PC-3 (cell line): ENCODE results near the gene NRN1. TPM values are rescaled to one million over a fixed set of nuclear protein-coding genes. Genes with fewer than 3 reads are reported as not detected.
"Not testable (repeated sequence)": the region's sequence is repeated elsewhere in the genome, so short reads cannot be mapped to it uniquely, and the experiment has no call there.

Experiments used
- ATAC-seq: fragments of 200-7000 bp; cut with Tn5 transposase; 2 replicates; pipeline ENCODE4 v1.9.1; 2020; ENCODE audit warnings: mild to moderate bottlenecking, moderate library complexity
- BruUV-seq: library from RNA; stranded (reverse); fragments of 400-500 nt; replicated peaks from 2 replicates; lab custom pipeline; 2021; lab: Mats Ljungman, UMichigan
- CTCF ChIA-PET: fragments of 300-600 bp; sonication (Branson Sonifier 250); formaldehyde crosslinking; loops from one replicate; lab custom pipeline; 2022; ENCODE audit warnings: antibody characterized with exemption; lab: Charles Lee
- POLR2A ChIA-PET: fragments of 300-600 bp; sonication (Branson Sonifier 250); formaldehyde crosslinking; loops from one replicate; lab custom pipeline; 2022; ENCODE audit warnings: antibody characterized with exemption; ENCODE audit not compliant: unreplicated experiment; lab: Charles Lee
- DNase-seq: peaks from one replicate; pipeline ENCODE4 v3.0.0-alpha.2; 2015
- H2AFZ ChIP-seq: fragments of 300-600 bp; sonication (generic); 2 replicates; pipeline ENCODE4 v1.6.0; 2016; ENCODE audit warnings: antibody characterized with exemption, low read length
- H3F3A ChIP-seq: fragments of 300-600 bp; sonication (generic); one replicate; pipeline ENCODE4 v1.6.0; 2017; ENCODE audit warnings: antibody characterized with exemption, low read length, control low read depth, mild to moderate bottlenecking; ENCODE audit not compliant: unreplicated experiment
- H3K27ac ChIP-seq: fragments of 300-600 bp; sonication (generic); 2 replicates; pipeline ENCODE4 v1.5.1; 2016; ENCODE audit warnings: mild to moderate bottlenecking, low read length
- H3K27me3 ChIP-seq: fragments of 300-600 bp; sonication (generic); 2 replicates; pipeline ENCODE4 v1.6.1; 2016; ENCODE audit warnings: low read length, mixed read lengths
- H3K36me3 ChIP-seq: fragments of 300-600 bp; sonication (generic); 2 replicates; pipeline ENCODE4 v1.6.1; 2016; ENCODE audit warnings: low read depth, mixed run types, low read length, mixed read lengths
- H3K4me1 ChIP-seq: fragments of 300-600 bp; sonication (generic); 2 replicates; pipeline ENCODE4 v1.5.1; 2016; ENCODE audit warnings: low read length; ENCODE audit not compliant: insufficient read depth
- H3K4me2 ChIP-seq: fragments of 300-600 bp; sonication (generic); 2 replicates; pipeline ENCODE4 v1.6.0; 2016; ENCODE audit warnings: low read length
- H3K4me3 ChIP-seq: fragments of 300-600 bp; sonication (generic); 2 replicates; pipeline ENCODE4 v1.5.1; 2016; ENCODE audit warnings: mild to moderate bottlenecking, low read length, mixed read lengths
- H3K79me2 ChIP-seq: fragments of 300-600 bp; sonication (generic); 2 replicates; pipeline ENCODE4 v1.6.1; 2017; ENCODE audit warnings: low read length, mixed read lengths
- H3K9ac ChIP-seq: fragments of 300-600 bp; sonication (generic); 2 replicates; pipeline ENCODE4 v1.6.0; 2016; ENCODE audit warnings: mild to moderate bottlenecking, low read length
- H3K9me2 ChIP-seq: fragments of 300-600 bp; sonication (generic); replicated peaks from 2 replicates; pipeline ENCODE4 v1.6.1; 2016; ENCODE audit warnings: mixed run types, low read length, mixed read lengths
- H3K9me3 ChIP-seq: fragments of 300-600 bp; sonication (generic); 2 replicates; pipeline ENCODE4 v1.6.1; 2016; ENCODE audit warnings: low read length, mixed read lengths
- H4K20me1 ChIP-seq: fragments of 300-600 bp; sonication (generic); 2 replicates; pipeline ENCODE4 v1.6.1; 2016; ENCODE audit warnings: low read length, mixed read lengths
- EZH2 ChIP-seq: fragments of 300-600 bp; sonication (generic); IDR thresholded peaks from one replicate; pipeline ENCODE4 v1.6.1; 2017; ENCODE audit warnings: antibody characterized with exemption, mild to moderate bottlenecking, low read length; ENCODE audit not compliant: unreplicated experiment
- EZH2phosphoT487 ChIP-seq: fragments of 300-600 bp; sonication (generic); IDR thresholded peaks from 2 replicates; pipeline ENCODE4 v1.6.1; 2018; ENCODE audit warnings: mild to moderate bottlenecking, antibody characterized with exemption, low read length, borderline replicate concordance
- intact Hi-C: fragments of 100-400 bp; cut with micrococcal nuclease; formaldehyde crosslinking; loops from 2 replicates; pipeline ENCODE4 v1.9.0; 2023
- total RNA-seq: library from RNA; depleted of rRNA; stranded (reverse); fragments of >200 nt; gene quantifications from 2 replicates; pipeline ENCODE4 v1.2.3, GENCODE V29; 2014
- TF ChIP-seq, protein P1 (sequence below): fragments of 300-600 bp; sonication (generic); conservative IDR thresholded peaks from 2 replicates; pipeline ENCODE4 v1.5.1; 2017; ENCODE audit warnings: antibody characterized with exemption, low read depth, mild to moderate bottlenecking, low read length

The NRN1 gene
- total RNA-seq, 1 experiment from 2014 or later = not detected

DNA sequence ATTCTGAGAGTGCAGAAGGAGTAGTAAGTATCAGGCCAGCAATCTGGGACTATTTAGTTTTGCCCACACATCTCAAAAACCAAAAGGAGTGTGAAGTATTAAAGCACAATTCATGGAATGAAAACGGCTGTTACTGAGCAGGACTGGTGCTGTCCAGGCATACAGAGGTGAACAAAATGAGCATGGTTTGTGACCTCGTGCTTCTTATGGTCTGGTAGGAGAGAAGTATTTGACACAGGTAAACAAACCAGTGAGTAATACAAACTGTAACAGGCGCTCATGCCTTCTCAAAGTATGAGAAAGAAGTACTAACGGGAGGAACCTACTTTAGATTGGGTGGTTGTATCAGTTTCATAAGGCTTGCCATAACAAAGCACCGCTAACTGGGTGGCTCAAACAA, 17.5 kb upstream of the NRN1 start:
- Histone ChIP-seq H3K27ac (no peak overlapping the region), H3K9me2 (no peaks in the 10 kb centered on the region), H3K4me1 (no peaks in the 10 kb centered on the region), H3K9ac (no peak overlapping the region), H3K9me3 (no peaks in the 10 kb centered on the region), H3K4me3 (no peak overlapping the region), H3K4me2 (no peak overlapping the region), H3F3A (no peaks in the 10 kb centered on the region), H3K27me3 (peaks cover 32% of the 10 kb centered on the region), H3K36me3 (no peaks in the 10 kb centered on the region), H4K20me1 (no peaks in the 10 kb centered on the region), H3K79me2 (no peaks in the 10 kb centered on the region), H2AFZ (no peak overlapping the region)
- CTCF ChIA-PET = no interaction called here
- POLR2A ChIA-PET = interaction anchor here (0.6 kb wide), 1 partner anchor 18 kb away, joined by 3 read pairs; the partner anchor contains the start of gene NRN1
- DNase-seq (no peak), ATAC-seq (no peak; the same call in 1 of the 2 replicates)
- BruUV-seq = no TSS peak
- intact Hi-C loops = no loop called here
- TF ChIP-seq EZH2 (no peak), EZH2phosphoT487 (no peak)
- TF ChIP-seq, protein P1, sequence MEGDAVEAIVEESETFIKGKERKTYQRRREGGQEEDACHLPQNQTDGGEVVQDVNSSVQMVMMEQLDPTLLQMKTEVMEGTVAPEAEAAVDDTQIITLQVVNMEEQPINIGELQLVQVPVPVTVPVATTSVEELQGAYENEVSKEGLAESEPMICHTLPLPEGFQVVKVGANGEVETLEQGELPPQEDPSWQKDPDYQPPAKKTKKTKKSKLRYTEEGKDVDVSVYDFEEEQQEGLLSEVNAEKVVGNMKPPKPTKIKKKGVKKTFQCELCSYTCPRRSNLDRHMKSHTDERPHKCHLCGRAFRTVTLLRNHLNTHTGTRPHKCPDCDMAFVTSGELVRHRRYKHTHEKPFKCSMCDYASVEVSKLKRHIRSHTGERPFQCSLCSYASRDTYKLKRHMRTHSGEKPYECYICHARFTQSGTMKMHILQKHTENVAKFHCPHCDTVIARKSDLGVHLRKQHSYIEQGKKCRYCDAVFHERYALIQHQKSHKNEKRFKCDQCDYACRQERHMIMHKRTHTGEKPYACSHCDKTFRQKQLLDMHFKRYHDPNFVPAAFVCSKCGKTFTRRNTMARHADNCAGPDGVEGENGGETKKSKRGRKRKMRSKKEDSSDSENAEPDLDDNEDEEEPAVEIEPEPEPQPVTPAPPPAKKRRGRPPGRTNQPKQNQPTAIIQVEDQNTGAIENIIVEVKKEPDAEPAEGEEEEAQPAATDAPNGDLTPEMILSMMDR = no peak

DNA sequence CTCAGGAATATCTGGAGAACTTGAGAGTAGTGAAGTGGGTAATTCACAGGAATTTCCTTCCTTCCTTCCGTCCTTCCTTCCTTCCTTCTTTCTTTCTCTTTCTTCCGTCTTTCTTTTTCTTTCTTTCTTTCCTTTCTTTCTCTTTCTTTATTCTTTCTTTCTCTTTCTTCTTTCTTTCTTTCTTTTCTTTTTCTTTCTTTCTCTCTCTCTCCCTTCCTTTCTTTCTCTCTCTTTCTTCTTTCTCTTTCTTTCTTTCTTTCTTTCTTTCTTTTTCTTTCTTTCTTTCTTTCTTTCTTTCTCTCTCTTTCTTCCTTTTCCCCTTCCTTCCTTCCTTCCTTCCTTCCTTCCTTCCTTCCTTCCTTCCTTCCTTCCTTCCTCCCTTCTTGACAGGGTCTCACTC, 16.1 kb upstream of the NRN1 start:
- H3K4me2 ChIP-seq, DNase-seq, H3F3A ChIP-seq, H3K79me2 ChIP-seq, H4K20me1 ChIP-seq, H3K27ac ChIP-seq, BruUV-seq, H2AFZ ChIP-seq, intact Hi-C loops, H3K36me3 ChIP-seq, ATAC-seq, H3K4me1 ChIP-seq, POLR2A ChIA-PET, H3K4me3 ChIP-seq, H3K9me3 ChIP-seq, H3K9me2 ChIP-seq, H3K9ac ChIP-seq, CTCF ChIA-PET: not testable (repeated sequence)
- peaks cover 37% of the 10 kb centered on the region for H3K27me3 ChIP-seq

DNA sequence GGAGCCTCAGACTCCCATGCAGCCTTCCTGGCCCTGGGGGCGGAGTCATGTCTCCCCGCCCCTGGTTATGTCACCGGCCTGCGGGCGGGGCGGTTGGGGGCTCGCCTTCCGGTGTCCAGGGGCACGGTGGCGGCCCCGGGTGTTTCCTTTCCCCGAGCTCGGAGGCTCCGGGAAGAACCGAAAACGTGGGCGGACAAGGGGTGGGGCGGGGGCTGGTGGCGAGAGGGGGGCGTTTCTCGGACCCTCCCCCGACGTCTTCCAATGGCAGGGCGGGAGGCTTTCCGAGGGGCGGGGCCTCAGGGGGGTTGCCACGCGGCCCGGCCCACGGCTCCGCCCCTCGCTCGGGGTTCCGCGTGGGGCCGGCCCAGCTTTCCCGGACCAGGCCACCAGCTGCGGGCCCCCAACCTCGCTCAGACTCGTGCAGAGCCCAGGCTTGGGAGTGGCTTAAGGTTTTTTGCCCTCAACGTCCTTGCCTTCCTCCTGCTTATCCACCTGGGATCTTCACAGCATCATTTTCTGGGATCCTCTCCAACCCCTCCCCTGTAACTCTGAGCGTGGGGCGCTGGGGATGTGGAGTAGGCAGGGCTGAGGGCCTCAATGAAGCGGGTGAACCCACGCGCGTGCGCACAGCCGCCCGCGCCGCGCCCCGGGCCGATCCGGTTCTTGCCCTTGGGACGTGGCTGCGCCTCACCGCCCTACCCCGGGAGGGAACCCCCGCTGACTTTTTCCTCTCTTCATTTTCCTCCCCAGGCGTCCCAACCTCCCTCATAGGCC, 2.1 kb upstream of the NRN1 start:
- Histone ChIP-seq H3K9me2 (no peaks in the 10 kb centered on the region), H3K27me3 (peaks cover 24% of the 10 kb centered on the region), H3K9me3 (no peaks in the 10 kb centered on the region), H3F3A (no peaks in the 10 kb centered on the region), H3K36me3 (no peaks in the 10 kb centered on the region), H3K9ac (peak overlapping the region; percentile 22; the same call in 1 of the 2 replicates), H2AFZ (peak overlapping the region; percentile 97), H3K4me2 (peak overlapping the region; percentile 97), H3K79me2 (no peaks in the 10 kb centered on the region), H3K27ac (no peak overlapping the region), H3K4me1 (no peaks in the 10 kb centered on the region), H3K4me3 (peak overlapping the region; percentile 69), H4K20me1 (no peaks in the 10 kb centered on the region)
- TF ChIP-seq EZH2 = no peak
- no peak for TF ChIP-seq EZH2phosphoT487
- TF ChIP-seq, protein P1 = no peak
- ChIA-PET POLR2A (interaction anchor here (0.6 kb wide), 1 partner anchor 402 kb away, joined by 9 read pairs; no protein-coding TSS in a partner anchor), CTCF (no interaction called here)
- no TSS peak for BruUV-seq
- DNase-seq (peak; percentile 75), ATAC-seq (peak; percentile 84)
- intact Hi-C loops = no loop called here
